ENCODE measurements around the gene PDLIM7. TPM values are rescaled to one million over a fixed set of nuclear protein-coding genes. Genes with fewer than 3 reads are reported as not detected.

PDLIM7 gene
- polyA plus RNA-seq, 1 donor (not counting 4 experiments of a cell fraction or from before 2014, with no cell fraction given) = 48.5 TPM

DNA sequence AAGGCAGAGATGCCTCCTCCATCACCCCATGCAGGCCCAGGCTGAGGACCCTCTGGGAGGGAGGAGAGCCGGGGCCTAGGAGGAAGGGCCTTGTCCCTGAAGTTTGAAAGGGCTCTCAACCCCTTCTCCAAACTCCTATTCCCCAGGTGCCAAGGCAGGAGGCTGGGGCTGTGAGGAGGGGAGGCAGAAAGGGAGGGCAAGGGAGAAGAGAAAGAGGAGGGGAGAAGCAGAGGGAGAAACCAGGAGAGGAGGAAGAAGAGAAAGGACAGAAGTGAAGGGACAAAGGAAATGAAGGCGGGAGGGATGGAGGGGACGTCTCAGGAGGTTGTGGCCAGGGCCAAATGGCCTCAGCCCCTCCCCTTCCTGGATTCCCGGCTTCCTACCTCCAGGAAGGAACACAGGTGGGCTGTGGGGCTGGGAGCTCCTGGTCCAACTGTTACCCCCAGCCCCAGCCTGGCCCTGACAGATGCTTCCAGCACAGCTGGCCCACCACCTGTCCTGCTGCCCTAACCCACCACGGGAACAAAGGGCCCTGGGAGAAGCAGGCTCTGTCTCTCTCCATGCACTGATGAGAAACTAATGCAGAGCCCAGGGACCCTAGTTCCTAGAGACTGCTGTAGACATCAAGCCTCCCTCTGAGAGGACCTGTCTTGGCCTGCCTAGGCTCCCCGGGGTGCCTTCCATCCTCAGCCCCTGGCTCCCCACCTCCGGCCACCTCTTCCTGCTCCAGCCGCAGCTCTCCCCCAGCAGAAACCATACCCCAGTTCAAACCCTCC lies 27.5 kb downstream of the PDLIM7 start:
- Histone ChIP-seq H3K36me3 (ENCODE audit: control insufficient read depth in 2 of 2, extremely low read depth in 1 of 2, insufficient read depth in 2 of 2, low read length in 2 of 2) (peaks cover 10 to 19% of the 10 kb centered on the region in 2 experiments), H2AFZ (ENCODE audit: control insufficient read depth, low read length) (no peak overlapping the region), H3K9me1 (ENCODE audit: control insufficient read depth, extremely low read depth, insufficient read depth, low read length) (peaks cover 10% of the 10 kb centered on the region), H3K27ac (ENCODE audit: control insufficient read depth, insufficient read depth, low read length) (no peak overlapping the region), H3K27me3 (ENCODE audit: control insufficient read depth, extremely low read depth, insufficient read depth, low read length) (no peaks in the 10 kb centered on the region), H3K4me3 (ENCODE audit: control insufficient read depth in 2 of 3, extremely low read depth in 1 of 3, insufficient read depth in 2 of 3, low read depth in 1 of 3, low read length in 3 of 3) (no peak overlapping the region), H3K9ac (ENCODE audit: control insufficient read depth, extremely low read depth, insufficient read depth, low read length) (no peak overlapping the region), H3K79me2 (ENCODE audit: control insufficient read depth, insufficient read depth, low read length) (peaks cover 23% of the 10 kb centered on the region), H3K4me1 (ENCODE audit: control insufficient read depth, extremely low read depth, insufficient read depth, low read length) (peaks cover 35% of the 10 kb centered on the region), H3K9me3 (ENCODE audit: control insufficient read depth, low read depth, low read length) (no peaks in the 10 kb centered on the region), H4K20me1 (ENCODE audit: control insufficient read depth, extremely low read depth, insufficient read depth, low read length) (peaks cover 16% of the 10 kb centered on the region), H3K4me2 (ENCODE audit: control insufficient read depth, extremely low read depth, insufficient read depth, low read depth, low read length) (no peak overlapping the region)
- TF ChIP-seq EZH2 (IDR thresholded peaks at IDR 0.05; ENCODE audit: low read length) = no peak
- TF ChIP-seq, protein P1, sequence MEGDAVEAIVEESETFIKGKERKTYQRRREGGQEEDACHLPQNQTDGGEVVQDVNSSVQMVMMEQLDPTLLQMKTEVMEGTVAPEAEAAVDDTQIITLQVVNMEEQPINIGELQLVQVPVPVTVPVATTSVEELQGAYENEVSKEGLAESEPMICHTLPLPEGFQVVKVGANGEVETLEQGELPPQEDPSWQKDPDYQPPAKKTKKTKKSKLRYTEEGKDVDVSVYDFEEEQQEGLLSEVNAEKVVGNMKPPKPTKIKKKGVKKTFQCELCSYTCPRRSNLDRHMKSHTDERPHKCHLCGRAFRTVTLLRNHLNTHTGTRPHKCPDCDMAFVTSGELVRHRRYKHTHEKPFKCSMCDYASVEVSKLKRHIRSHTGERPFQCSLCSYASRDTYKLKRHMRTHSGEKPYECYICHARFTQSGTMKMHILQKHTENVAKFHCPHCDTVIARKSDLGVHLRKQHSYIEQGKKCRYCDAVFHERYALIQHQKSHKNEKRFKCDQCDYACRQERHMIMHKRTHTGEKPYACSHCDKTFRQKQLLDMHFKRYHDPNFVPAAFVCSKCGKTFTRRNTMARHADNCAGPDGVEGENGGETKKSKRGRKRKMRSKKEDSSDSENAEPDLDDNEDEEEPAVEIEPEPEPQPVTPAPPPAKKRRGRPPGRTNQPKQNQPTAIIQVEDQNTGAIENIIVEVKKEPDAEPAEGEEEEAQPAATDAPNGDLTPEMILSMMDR (optimal IDR thresholded peaks at IDR 0.05 in 1 of 3, IDR thresholded peaks at IDR 0.05 in 1 of 3, conservative IDR thresholded peaks at IDR 0.05 in 1 of 3; ENCODE audit: extremely low read depth in 1 of 3, insufficient read depth in 2 of 3, low read length in 3 of 3) = no peak
- FAIRE-seq (no peak), DNase-seq (ENCODE audit: low read depth, low spot score) (no peak)
- dilution Hi-C loops (cut with MboI; ENCODE audit: extremely low pct_ligation_motif_present, low sequenced_read_pairs) = no loop called here

DNA sequence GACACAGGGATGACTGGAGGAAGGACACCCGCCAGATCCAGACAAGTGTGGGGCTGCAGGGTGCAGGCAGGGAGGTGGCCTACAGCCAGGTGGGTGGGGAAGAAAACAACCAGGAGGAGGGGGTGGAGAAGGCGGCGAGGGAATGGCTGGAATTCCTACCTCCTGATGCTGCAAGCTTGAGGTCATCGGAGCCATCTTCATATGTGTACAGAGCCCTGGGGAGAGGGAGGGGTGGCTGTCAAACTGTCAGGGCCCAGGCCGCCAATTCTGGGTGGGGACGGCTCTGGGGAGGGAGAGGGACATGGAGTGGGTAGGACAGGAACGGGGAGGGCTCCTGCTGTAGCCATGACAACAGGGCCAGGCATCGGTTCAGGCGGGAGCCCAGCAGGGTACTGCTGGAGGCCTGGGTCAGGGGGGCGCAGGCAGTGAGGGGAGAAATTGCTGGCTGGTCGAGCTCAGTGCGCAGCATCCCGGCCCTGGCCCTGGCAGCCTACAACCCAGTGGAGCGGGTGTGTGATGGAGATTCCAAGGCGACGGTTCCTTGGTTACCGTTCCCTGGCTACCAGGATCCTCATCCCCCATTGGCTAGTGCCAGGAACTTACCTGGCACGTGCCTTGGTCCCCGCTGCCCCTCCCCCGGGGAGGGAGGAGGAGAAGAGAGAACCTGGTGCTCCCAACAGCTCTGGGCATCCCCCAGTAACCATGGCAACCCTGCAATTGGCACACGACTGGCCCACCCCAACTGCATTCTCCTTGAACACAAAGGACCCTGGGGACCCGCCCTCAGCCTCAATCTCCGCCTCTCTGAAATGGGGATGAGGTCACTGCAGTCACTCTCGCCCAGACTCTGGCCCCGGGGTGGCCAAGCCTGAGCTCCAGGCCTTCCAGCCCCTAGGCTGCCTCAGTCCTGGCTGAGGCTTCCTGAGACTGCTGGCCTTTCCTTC lies 28.4 kb downstream of the PDLIM7 start:
- Histone ChIP-seq H3K9me1 (ENCODE audit: control insufficient read depth, extremely low read depth, insufficient read depth, low read length) (peaks cover 10% of the 10 kb centered on the region), H3K4me1 (ENCODE audit: control insufficient read depth, extremely low read depth, insufficient read depth, low read length) (peaks cover 35% of the 10 kb centered on the region), H3K79me2 (ENCODE audit: control insufficient read depth, insufficient read depth, low read length) (peaks cover 23% of the 10 kb centered on the region), H3K27me3 (ENCODE audit: control insufficient read depth, extremely low read depth, insufficient read depth, low read length) (no peaks in the 10 kb centered on the region), H3K27ac (ENCODE audit: control insufficient read depth, insufficient read depth, low read length) (peak overlapping the region; percentile 18), H2AFZ (ENCODE audit: control insufficient read depth, low read length) (no peak overlapping the region), H3K9me3 (ENCODE audit: control insufficient read depth, low read depth, low read length) (no peaks in the 10 kb centered on the region), H3K4me3 (ENCODE audit: control insufficient read depth in 2 of 3, extremely low read depth in 1 of 3, insufficient read depth in 2 of 3, low read depth in 1 of 3, low read length in 3 of 3) (peak overlapping the region in 1 of 3 experiments; percentile 15), H4K20me1 (ENCODE audit: control insufficient read depth, extremely low read depth, insufficient read depth, low read length) (peaks cover 16% of the 10 kb centered on the region), H3K9ac (ENCODE audit: control insufficient read depth, extremely low read depth, insufficient read depth, low read length) (no peak overlapping the region), H3K4me2 (ENCODE audit: control insufficient read depth, extremely low read depth, insufficient read depth, low read depth, low read length) (peak overlapping the region; percentile 9), H3K36me3 (ENCODE audit: control insufficient read depth in 2 of 2, extremely low read depth in 1 of 2, insufficient read depth in 2 of 2, low read length in 2 of 2) (peaks cover 10 to 19% of the 10 kb centered on the region in 2 experiments)
- TF ChIP-seq EZH2 (IDR thresholded peaks at IDR 0.05; ENCODE audit: low read length) = no peak
- TF ChIP-seq, protein P1 (optimal IDR thresholded peaks at IDR 0.05 in 1 of 3, IDR thresholded peaks at IDR 0.05 in 1 of 3, conservative IDR thresholded peaks at IDR 0.05 in 1 of 3; ENCODE audit: extremely low read depth in 1 of 3, insufficient read depth in 2 of 3, low read length in 3 of 3) = no peak
- FAIRE-seq (no peak), DNase-seq (ENCODE audit: low read depth, low spot score) (no peak)
- dilution Hi-C loops (cut with MboI; ENCODE audit: extremely low pct_ligation_motif_present, low sequenced_read_pairs) = no loop called here
